Rectal smooth muscle tissue (tissue), 1 donor: ENCODE data around the gene GNG7.
"Not testable (repeated sequence)": the region's sequence is repeated elsewhere in the genome, so short reads cannot be mapped to it uniquely, and the experiment has no call there.

Experiments used
- H3K27ac ChIP-seq: one replicate; pipeline ENCODE4 v1.7.0; 2013; ENCODE audit warnings: low read depth, low read length, inconsistent platforms
- H3K27me3 ChIP-seq: one replicate; pipeline ENCODE4 v1.7.0; 2013; ENCODE audit warnings: low read length; ENCODE audit not compliant: control insufficient read depth, insufficient read depth
- H3K36me3 ChIP-seq: one replicate; pipeline ENCODE4 v1.7.0; 2013; ENCODE audit warnings: low read length; ENCODE audit not compliant: control insufficient read depth, insufficient read depth
- H3K4me1 ChIP-seq: one replicate; pipeline ENCODE4 v1.7.0; 2013; ENCODE audit warnings: low read length; ENCODE audit not compliant: control insufficient read depth, insufficient read depth
- H3K4me3 ChIP-seq: one replicate; pipeline ENCODE4 v1.7.0; 2013; ENCODE audit warnings: low read length
- H3K9ac ChIP-seq: one replicate; pipeline ENCODE4 v1.7.0; 2013; ENCODE audit warnings: low read length

Gene GNG7

GRCh38 chr19:2699413-2700140 is 2.9 kb downstream of the GNG7 start:
- Histone ChIP-seq H3K4me3 (no peak overlapping the region), H3K36me3 (no peaks in the 10 kb centered on the region), H3K27ac (no peak overlapping the region), H3K4me1 (no peaks in the 10 kb centered on the region), H3K9ac (no peak overlapping the region), H3K27me3 (no peaks in the 10 kb centered on the region)

GRCh38 chr19:2694196-2694595 is 8.3 kb downstream of the GNG7 start:
- Histone ChIP-seq H3K27me3 (no peaks in the 10 kb centered on the region), H3K9ac (no peak overlapping the region), H3K27ac (no peak overlapping the region), H3K4me1 (no peaks in the 10 kb centered on the region), H3K4me3 (no peak overlapping the region), H3K36me3 (no peaks in the 10 kb centered on the region)

- Histone ChIP-seq H3K9ac (no peak overlapping the region), H3K4me1 (no peaks in the 10 kb centered on the region), H3K36me3 (no peaks in the 10 kb centered on the region), H3K4me3 (no peak overlapping the region), H3K27me3 (no peaks in the 10 kb centered on the region), H3K27ac (no peak overlapping the region)
These were observed 8.9 kb downstream of the GNG7 start for GRCh38 chr19:2693492-2694160.

GRCh38 chr19:2691951-2692350 is 10.5 kb downstream of the GNG7 start:
- Histone ChIP-seq H3K9ac (no peak overlapping the region), H3K4me1 (no peaks in the 10 kb centered on the region), H3K27ac (no peak overlapping the region), H3K36me3 (no peaks in the 10 kb centered on the region), H3K4me3 (no peak overlapping the region), H3K27me3 (no peaks in the 10 kb centered on the region)

- Histone ChIP-seq H3K4me1 (no peaks in the 10 kb centered on the region), H3K9ac (no peak overlapping the region), H3K27ac (no peak overlapping the region)
These were observed 11.6 kb downstream of the GNG7 start for GRCh38 chr19:2690856-2691255.

GRCh38 chr19:2686360-2686759 is 16.1 kb downstream of the GNG7 start:
- Histone ChIP-seq H3K4me1 (no peaks in the 10 kb centered on the region), H3K27ac (no peak overlapping the region), H3K27me3 (no peaks in the 10 kb centered on the region), H3K36me3 (no peaks in the 10 kb centered on the region), H3K9ac (no peak overlapping the region), H3K4me3 (no peak overlapping the region)

More at GRCh38 chr19:2690856-2691255, 11.6 kb downstream of the GNG7 start:
- Histone ChIP-seq H3K36me3 (no peaks in the 10 kb centered on the region), H3K27me3 (no peaks in the 10 kb centered on the region), H3K4me3 (no peak overlapping the region)

- no peak overlapping the region for H3K4me3 ChIP-seq
- H3K27ac ChIP-seq = no peak overlapping the region
- H3K4me1 ChIP-seq = no peaks in the 10 kb centered on the region
- H3K27me3 ChIP-seq = no peaks in the 10 kb centered on the region
- no peak overlapping the region for H3K9ac ChIP-seq
- H3K36me3 ChIP-seq = no peaks in the 10 kb centered on the region
These were observed 17.2 kb downstream of the GNG7 start for GRCh38 chr19:2685204-2685704.

GRCh38 chr19:2683430-2684003 is 19.0 kb downstream of the GNG7 start:
- no peak overlapping the region for H3K4me3 ChIP-seq
- no peak overlapping the region for H3K27ac ChIP-seq
- no peak overlapping the region for H3K9ac ChIP-seq
- H3K27me3 ChIP-seq = no peaks in the 10 kb centered on the region
- H3K36me3 ChIP-seq = no peaks in the 10 kb centered on the region
- no peaks in the 10 kb centered on the region for H3K4me1 ChIP-seq

GRCh38 chr19:2680808-2681207 is 21.7 kb downstream of the GNG7 start:
- H3K36me3 ChIP-seq = no peaks in the 10 kb centered on the region
- H3K27me3 ChIP-seq = no peaks in the 10 kb centered on the region
- no peaks in the 10 kb centered on the region for H3K4me1 ChIP-seq
- no peak overlapping the region for H3K9ac ChIP-seq
- no peak overlapping the region for H3K4me3 ChIP-seq
- no peak overlapping the region for H3K27ac ChIP-seq

- Histone ChIP-seq H3K9ac (no peak overlapping the region), H3K36me3 (no peaks in the 10 kb centered on the region), H3K27me3 (no peaks in the 10 kb centered on the region), H3K4me1 (no peaks in the 10 kb centered on the region), H3K4me3 (no peak overlapping the region), H3K27ac (no peak overlapping the region)
These were observed 23.1 kb downstream of the GNG7 start for GRCh38 chr19:2679439-2679838.

- H3K36me3 ChIP-seq, H3K27ac ChIP-seq, H3K4me1 ChIP-seq, H3K4me3 ChIP-seq, H3K27me3 ChIP-seq, H3K9ac ChIP-seq: not testable (repeated sequence)
These were observed 23.5 kb downstream of the GNG7 start for GRCh38 chr19:2678948-2679347.

GRCh38 chr19:2678044-2678671 is 24.3 kb downstream of the GNG7 start:
- Histone ChIP-seq H3K9ac (no peak overlapping the region), H3K27me3 (no peaks in the 10 kb centered on the region), H3K4me1 (no peaks in the 10 kb centered on the region), H3K36me3 (no peaks in the 10 kb centered on the region), H3K27ac (no peak overlapping the region), H3K4me3 (no peak overlapping the region)
